Stimulated activated CD8-positive, alpha-beta memory T cell treated with anti-CD3 and anti-CD28 coated beads, Interleukin-4, amount 100 ng/mL, for 48 hours (primary cell): ENCODE results near the gene STK36.

Experiments used
- DNase-seq: peaks from one replicate; pipeline ENCODE4 v3.0.0-alpha.2; 2020

The STK36 gene, protein sequence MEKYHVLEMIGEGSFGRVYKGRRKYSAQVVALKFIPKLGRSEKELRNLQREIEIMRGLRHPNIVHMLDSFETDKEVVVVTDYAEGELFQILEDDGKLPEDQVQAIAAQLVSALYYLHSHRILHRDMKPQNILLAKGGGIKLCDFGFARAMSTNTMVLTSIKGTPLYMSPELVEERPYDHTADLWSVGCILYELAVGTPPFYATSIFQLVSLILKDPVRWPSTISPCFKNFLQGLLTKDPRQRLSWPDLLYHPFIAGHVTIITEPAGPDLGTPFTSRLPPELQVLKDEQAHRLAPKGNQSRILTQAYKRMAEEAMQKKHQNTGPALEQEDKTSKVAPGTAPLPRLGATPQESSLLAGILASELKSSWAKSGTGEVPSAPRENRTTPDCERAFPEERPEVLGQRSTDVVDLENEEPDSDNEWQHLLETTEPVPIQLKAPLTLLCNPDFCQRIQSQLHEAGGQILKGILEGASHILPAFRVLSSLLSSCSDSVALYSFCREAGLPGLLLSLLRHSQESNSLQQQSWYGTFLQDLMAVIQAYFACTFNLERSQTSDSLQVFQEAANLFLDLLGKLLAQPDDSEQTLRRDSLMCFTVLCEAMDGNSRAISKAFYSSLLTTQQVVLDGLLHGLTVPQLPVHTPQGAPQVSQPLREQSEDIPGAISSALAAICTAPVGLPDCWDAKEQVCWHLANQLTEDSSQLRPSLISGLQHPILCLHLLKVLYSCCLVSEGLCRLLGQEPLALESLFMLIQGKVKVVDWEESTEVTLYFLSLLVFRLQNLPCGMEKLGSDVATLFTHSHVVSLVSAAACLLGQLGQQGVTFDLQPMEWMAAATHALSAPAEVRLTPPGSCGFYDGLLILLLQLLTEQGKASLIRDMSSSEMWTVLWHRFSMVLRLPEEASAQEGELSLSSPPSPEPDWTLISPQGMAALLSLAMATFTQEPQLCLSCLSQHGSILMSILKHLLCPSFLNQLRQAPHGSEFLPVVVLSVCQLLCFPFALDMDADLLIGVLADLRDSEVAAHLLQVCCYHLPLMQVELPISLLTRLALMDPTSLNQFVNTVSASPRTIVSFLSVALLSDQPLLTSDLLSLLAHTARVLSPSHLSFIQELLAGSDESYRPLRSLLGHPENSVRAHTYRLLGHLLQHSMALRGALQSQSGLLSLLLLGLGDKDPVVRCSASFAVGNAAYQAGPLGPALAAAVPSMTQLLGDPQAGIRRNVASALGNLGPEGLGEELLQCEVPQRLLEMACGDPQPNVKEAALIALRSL (N-terminal part only)

DNA sequence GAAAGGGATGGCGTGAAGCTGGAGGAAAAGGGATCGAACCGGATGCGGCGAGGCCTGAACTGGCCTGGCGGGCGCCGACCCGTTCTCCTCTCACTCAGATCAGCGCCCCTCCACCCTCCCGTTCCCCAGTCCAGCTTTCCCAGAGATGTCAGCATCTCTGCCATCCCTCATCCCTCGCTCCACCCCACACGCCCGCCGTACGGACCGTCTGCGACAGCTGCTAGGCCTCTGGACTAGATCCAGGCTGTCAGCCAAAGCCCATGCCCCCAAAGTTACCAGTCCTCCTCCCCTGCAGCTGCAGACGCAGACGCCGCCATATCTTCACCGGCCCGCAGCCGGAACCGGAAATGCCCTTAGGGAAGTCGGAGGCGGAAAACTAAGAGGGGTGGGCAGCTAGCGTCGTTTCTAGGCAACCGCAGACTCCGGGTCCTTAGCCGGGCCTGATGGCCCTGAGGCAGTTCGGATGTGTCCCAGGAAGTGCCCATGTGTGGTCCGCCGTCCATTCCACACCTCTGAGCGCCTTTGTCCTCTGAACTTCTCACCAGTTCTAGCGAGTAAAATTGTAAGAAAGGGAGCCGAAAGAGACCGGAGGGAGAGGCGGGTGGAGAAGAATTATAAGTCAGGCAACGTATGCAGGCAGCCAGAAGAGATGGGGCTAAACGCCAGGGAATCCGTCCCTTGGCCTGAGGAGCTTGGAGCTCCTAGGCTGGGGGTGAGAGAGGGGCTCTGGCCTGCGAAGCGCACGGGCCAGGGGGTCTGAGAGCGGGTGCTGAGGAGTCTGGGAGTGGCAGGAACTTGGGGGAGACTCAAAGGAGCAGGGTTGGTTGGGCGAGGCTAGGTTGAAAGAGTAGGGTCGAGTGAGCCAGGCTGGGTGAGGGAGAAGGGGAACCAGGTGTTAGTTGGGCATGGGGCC, at the start of gene STK36, which contains the start of gene RNF25:
Gene STK36, plus strand, starts transcription at position 433 of the 913 bp plus-strand sequence. CDS start 744 bp downstream, outside the sequence.
Gene RNF25, minus strand, starts transcription at position 349 of the 913 bp plus-strand sequence. Its CDS starts 32 bp downstream, at position 317.
- DNase-seq, result peak; percentile 87

DNA sequence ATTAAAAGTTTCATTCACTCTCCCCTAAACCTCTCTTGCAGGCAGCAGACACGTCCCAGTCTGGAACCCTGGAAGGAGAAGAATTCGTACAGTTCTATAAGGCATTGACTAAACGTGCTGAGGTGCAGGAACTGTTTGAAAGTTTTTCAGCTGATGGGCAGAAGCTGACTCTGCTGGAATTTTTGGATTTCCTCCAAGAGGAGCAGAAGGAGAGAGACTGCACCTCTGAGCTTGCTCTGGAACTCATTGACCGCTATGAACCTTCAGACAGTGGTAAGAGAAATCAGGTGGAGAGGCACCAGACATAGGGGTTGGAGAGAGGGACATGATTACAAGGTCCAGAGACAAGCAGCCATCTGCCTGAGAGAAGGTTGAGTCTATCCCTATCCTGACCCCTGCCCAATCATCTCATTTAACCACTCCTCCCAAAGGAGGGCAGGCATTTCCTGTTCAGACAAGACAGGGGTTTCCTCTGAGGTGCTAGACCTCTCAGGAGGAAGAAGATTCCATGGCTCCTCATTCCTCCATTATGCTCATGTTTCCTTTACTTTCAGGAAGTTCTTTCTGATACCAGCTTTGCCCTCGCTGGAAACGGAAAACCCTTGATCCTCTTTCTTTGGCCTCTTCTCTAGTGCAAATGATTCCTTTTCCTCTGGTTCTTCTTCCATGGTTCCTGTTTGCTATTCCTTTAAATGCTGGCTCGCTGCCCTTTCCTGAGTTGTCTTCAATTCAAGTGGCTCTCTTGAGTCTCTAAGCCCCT, 49.1 kb upstream of the STK36 start:
- DNase-seq, result no peak

DNA sequence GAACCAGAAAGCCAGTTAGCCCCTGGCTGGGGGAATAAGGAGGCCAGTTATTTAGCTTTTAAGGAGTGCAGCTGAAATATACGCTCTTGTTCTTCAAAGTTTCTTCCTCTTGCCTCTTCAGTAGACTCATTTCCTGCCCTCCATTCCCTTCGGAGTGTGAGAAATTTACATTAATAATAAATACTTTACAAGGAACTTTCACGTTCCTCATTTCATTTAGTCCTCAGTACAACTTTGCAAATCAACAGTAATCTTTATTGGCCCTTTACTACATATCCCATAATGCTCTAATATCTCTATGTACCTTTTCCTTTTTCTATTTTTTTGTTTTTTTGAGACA, 48.5 kb upstream of the STK36 start:
- DNase-seq, result no peak

DNA sequence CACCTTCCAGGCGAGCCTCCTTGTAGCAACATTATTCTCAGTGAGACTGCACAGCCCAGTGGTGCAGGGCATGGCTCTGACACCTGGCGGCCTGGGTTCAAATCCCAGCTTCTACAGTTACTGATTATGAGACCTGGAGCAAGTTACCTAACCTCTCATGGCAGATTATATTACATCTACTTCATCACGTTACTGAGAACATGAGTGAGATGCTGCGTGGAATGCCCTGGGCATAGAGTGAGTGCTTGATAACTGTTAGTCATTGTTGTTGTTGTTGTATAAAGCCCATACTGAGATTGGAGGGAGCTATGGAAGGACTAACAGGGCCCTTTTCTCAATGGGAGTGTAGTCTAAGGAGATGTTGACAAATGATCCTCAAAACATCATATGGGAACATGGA, 45.5 kb upstream of the STK36 start:
- no peak for DNase-seq

DNA sequence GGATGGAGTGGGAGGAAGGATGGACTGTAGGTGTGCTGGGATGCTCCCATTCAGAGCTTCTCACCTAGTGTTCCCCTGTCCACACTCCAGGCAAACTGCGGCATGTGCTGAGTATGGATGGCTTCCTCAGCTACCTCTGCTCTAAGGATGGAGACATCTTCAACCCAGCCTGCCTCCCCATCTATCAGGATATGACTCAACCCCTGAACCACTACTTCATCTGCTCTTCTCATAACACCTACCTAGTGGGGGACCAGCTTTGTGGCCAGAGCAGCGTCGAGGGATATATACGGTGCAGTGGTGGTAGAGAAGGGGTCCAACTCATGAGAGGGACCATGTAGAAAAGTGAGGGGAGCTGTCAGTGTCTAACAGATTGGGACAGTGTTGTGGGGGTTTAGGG, 43.9 kb upstream of the STK36 start:
- DNase-seq, result no peak

DNA sequence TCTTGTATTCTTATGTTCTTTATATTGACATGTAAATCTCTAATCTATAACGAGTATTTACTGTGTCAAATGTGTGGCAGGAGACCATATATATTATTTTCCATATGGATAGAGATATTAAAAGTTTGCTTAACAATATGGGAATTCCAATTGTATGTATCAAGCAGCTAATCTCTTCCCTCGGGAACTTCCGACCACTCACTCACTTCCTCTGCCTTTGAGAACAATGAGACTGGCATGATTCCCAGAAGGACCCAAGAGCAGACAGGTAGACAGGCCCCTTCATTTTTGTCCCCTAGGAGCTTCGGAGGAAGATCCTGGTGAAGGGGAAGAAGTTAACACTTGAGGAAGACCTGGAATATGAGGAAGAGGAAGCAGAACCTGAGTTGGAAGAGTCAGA, 40.0 kb upstream of the STK36 start:
- DNase-seq, result no peak

DNA sequence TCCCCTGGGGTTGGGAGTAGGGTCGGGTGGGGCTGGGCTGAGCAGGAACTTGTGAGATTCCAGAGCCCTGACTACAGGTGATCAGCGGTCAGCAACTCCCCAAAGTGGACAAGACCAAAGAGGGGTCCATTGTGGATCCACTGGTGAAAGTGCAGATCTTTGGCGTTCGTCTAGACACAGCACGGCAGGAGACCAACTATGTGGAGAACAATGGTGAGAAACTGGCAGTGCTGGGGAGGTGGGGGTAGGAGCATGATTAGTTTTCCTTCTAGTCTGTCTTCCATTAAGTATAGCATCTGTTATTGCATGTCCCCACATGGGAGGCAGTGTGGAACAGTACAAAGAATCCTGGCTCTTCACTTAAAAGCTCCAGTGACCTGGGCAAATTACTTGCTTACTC, 36.2 kb upstream of the STK36 start:
- no peak for DNase-seq

DNA sequence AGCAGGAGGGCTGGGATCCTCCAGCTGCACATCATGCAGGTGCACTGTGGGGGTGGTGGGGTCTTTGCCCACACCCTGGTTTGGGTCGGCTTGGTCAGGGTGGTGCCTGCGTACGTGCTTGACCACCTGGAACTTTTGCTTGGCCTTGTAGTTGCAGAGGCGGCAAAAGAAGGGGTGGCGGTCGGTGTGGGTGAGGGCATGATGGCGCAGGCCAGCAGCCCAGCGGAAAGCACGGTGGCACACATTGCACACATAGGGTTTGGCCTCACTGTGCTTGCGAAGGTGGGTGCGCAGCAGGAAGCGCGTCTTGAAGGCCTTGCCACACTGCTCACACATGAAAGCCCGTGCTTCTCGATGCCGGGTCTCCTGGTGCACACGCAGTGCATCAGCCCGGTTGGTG, 33.5 kb upstream of the STK36 start:
- DNase-seq, result no peak

DNA sequence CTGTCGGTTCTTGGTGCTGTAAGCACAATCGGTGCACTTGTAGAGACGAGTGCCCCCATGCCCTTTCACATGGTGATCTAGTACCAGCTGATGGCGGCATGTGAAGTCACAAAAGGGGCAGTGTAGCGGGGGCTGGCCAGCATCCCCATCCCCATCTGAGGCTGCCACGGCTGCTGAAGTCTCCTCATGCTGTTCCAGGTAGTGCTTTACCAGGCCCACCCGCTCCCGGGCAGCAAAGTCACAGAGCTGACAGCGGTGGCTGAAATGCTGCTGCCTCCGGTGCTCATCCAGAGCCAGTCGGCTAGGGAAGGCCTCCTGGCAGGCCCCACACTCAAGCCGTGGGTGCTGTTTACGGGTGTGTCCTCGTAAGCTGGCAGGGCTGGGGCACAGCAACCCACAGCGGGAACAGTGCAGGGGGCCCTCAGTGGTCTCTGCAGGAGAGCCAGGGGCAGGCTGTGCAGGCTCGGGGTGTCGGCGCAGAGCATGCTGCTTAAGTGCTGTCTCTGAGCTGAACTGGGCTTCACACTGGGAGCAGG, 29.7 kb upstream of the STK36 start:
- no peak for DNase-seq

DNA sequence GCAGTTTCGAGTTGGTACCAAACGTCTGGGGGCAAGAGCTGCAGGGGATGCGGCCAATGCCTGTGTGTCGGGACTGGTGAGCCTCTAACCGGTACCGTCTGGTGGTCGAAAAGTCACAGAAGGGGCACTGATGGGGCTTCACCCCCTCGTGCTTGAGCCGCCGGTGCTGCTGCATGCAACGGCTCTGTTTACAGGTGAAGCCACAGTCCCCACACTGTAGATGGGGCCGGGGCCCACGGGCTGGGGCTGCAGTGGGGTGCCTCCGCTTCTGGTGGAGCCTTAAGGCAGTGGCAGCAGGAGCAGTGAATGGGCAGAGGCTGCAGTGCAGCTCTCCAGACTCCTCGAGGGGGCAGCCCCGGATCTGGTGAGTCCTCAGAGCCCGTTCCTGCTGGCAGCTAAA, 29.1 kb upstream of the STK36 start:
- DNase-seq, result no peak

DNA sequence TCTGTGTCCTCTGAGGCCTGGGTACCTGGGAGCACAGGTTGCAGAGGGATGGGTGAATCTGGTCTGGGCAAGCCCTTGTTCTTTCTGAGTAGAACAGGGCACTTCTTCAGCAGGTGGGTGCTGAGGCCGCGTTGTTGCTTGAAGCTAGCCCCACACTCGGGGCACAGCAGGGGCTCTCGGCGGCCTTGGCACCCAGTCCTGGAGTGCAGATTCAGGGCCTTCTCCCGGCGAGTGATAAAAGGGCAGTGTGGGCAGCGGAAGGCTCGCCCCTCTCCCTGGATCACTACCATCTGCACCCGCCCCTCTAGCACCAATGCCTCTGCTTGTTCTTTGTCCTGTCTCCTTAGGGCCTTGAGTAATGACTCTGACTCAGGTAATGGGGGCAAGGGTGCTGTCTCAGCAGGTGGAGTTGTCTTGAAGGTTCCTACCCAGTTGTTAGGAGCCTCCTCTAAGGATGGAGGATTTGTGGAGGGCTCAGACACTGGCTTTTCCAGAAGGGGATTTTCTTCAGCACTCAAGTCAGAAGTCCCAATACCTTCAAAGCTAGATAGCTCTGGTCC, 28.1 kb upstream of the STK36 start:
- no peak for DNase-seq

DNA sequence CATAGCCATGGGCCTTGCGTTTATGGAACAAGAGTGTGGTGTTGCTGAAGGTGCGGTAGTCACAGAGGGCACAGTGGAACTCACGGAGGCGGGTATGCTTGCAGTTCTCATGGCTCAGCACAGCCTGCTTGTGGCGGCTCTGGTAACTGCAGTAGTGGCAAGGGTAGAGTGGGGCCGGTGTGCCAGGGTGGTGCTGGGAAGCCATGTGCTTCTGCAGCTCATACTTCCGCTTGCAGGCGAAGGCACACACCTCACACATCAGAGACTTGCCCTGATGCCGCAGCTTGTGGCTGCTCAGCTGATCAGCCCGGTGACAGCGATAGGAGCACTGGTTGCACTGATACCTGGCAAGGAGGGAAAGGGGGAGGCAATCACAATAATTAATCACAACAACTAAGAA, 27.2 kb upstream of the STK36 start:
- no peak for DNase-seq

DNA sequence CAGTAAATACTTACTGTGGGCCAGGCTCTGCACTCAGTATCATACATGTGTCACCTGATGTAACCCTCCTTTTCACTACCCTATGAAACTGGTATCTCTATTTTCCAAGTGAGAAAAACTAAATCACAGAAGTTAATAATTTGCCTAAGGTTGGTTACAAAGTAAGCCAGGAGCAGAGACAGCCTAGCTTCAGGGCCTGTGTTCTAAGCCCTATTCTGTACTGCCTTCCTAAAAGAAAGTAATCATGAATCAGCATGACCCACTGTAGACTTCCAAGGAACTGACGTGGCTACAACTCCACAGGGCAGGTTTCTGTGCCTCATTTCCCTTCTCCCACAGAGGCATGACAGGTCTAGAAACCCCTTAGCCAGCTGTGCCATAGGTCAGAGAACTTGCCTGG, 26.8 kb upstream of the STK36 start:
- DNase-seq, result no peak

DNA sequence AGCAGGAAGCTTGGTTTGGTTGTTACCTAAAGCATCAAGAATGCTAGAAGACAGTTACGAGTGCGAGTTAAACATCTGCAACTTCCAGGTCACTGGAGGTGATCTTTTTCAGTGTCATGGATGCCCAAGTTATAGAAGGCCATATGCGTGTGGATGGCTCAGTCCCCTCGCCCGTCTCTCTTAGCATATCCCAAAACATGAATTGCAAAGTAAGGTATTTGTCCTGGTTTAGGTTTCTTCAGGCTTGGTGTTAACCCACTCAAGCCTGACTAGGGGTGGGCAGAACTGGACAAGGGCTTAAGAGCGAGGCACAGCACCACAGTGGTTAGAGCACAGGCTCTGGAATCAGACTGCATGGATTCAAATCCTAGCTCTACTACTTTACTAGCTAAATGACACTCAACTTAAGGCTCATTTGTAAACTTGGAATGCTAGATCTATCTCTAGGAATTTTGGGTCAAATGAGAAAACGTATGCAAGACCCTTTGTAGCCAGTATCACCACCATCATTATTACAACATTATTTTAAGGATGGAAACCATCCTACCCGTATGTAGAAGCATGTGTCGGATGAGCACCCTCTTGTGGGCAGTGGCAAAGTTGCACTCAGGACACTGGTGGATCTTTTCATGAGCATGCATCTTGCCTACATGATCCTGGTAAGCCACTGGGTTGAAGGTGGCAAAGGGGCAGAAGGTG, 23.6 kb upstream of the STK36 start:
- peak; percentile 66 for DNase-seq

DNA sequence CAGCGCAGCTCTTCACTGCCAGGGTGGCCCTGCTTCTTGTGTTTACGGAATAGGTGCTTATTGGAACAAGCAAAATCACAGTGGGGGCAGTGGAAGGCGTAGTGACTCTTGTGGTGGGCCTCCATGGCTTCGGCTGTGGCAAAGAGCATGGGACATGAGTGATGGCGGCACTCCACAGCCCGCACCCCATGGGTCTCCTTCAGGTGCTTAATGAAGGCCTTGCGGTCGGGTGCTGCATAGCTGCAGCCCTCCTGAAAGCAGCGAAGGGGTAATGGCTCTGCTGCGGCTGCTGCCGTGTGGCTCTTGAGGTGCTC, 23.1 kb upstream of the STK36 start:
- no peak for DNase-seq

DNA sequence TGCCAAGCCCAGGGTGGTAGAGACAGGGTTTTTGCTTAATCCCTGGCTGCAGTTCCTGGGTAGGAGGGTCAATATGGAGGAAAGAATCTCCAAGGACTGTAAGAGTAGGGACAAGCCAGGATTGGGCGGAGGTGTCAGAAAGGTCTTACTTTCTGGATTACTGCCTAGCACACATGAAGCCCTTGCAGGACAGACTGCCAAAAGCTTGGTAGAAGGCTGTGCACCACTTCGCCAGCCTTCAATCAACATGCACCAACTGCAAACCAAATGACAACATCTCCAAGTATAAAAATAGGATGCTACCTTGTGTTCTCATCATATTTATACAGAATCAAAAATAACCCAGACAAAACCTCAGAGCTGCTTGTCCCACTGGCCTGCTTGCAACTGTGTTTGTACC, 16.1 kb upstream of the STK36 start:
- no peak for DNase-seq

DNA sequence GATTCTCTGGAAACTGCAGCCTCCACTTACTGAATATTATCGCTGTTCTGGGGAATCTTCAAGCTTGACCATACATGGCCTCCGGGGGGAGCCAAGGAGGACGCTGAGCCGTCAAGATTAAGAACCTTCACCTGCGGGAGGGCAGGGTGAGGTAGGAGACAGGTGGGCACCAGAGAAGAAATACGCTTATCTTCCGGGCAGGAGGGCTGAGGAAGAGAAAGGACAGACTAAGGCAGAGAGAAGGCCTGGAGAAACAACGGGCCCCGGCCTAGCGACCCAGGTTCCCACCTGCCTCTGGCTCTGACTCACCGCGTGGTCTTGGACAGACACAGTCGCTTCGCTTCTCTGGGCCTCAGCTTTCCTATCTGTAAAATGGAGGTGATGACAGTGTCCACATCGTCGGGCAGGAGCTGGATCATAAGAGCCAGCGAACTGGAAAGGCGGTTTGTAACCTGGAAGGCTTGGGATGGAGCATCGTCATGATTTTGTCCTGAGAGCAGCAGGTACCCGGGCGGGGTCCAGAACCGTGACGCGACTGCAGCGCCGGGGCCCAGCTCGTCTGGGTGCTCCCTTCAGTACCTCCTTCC, 13.1 kb upstream of the STK36 start:
- DNase-seq, result peak; percentile 71

DNA sequence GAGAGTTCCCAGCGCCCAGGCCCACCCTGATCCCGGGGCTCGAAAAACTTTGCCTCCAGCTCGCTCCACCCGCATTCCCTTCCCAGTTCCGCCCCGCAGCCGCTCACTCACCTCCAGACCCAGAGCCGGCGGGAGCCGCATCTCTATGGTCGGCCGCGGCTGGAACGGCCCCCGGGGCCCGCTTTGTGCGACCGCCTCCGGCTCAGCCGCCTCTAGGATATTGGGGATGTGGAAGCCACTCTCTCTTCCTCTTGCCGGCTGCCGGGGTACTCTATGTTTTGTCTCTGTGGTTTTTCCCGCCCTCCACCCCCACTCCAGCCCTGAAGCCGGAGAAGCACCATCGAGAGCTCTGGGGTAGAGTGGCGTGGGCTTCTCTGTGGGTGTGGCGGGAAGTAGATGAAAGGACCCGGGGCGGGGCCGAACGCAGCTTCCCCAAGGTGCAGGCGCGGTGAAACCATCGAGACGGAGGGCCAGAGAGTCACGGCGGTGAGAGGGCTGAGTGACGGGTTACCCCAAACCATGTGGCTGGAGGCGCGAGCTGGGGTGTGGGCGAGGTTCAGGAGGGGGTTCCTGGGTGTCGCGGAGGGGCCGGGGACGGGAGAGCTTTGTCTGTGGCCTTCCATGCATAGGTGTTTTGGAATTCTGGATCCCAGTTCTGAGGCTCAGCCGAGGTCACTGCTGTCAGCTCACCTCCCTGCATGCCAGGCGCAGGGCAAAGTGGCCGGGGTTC, 12.5 kb upstream of the STK36 start, which contains the start of the genes BCS1L and ZNF142:
Gene BCS1L, plus strand, starts transcription at position 426 of the 730 bp plus-strand sequence. CDS start 1,305 bp downstream, outside the sequence.
Gene ZNF142, minus strand, starts transcription at position 366 of the 730 bp plus-strand sequence. CDS start 3,194 bp downstream, outside the sequence.
- peak; percentile 98 for DNase-seq

DNA sequence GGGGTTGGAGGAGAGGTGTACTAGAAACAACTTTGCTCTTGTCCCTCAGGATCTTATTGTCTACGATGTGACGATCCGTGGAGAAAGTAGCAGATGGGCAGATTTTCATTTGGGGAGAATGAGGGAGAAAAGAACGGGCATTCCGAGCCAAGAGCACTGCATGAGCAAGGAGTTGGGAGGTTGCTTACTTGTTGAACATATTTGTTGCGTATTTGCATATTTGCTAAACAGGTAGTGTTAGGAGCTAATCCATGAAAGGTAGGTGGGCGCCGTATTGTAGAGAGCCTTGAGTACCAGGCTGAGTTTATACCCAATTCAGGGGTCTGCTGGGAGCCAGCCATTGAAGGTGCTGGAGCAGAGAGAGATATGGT, 11.9 kb upstream of the STK36 start:
- no peak for DNase-seq
